HG02588 (cell line): ENCODE measurements around the gene KRTAP10-4.
"Not testable (repeated sequence)": the region's sequence is repeated elsewhere in the genome, so short reads cannot be mapped to it uniquely, and the experiment has no call there.

ENCODE experiments used
- ATAC-seq: cut with Tn5 transposase; IDR thresholded peaks from one replicate; pipeline ENCODE4 v1.9.1; 2021; ENCODE audit warnings: mild to moderate bottlenecking, moderate library complexity; ENCODE audit not compliant: unreplicated experiment

KRTAP10-4 gene

GRCh38 chr21:44573630-44574456, at the start of gene KRTAP10-4:
KRTAP10-4 (plus strand) TSS chr21:44573729; CDS start chr21:44573759, 30 bp downstream.
- not testable (repeated sequence) for ATAC-seq

GRCh38 chr21:44524414-44525371, 48.8 kb upstream of the KRTAP10-4 start:
- ATAC-seq, result no peak

- ATAC-seq, result no peak
Measured at GRCh38 chr21:44525391-44526095, 48.0 kb upstream of the KRTAP10-4 start.

- no peak for ATAC-seq
Measured at GRCh38 chr21:44526096-44526997, 47.2 kb upstream of the KRTAP10-4 start.

DNA sequence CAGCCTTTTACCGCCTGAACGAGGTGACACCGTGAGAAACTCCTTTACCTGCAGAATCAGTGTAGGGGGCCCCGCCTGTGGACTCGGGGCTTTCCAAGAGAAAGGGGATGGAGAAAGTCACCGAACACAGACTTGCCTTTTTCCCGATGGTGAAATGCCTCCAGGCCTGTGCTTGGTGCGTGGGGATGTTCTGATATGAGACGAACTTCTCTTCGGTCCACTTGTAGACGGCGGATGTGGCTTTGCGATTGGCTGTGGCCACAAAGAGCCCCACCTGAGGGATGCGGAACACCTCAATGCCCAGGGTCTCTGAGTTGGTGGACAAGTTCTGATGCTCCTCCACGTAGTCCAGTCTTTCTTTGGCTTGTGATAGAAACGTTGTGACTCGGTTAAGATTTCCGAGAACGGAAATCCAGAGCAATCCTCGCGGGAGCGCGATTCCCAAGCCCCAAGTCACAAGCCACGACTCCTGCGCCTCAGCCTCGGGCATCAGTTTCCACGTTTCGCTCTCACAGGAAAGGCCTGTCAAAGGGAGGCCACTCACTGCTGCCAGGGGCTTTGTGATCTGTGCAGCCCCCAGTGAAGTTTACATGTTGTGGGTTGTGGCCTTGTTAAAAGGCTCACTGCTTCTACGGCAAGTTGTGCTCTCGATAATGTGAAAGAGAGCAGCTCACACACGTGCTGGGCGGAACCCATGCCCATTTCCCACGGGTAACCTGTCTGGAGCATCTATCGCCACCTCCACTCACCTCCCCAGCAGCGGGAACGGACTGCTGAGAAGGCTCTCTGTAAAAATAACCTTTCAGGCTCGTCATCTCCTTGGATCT, 46.2 kb upstream of the KRTAP10-4 start:
- ATAC-seq, result no peak

DNA sequence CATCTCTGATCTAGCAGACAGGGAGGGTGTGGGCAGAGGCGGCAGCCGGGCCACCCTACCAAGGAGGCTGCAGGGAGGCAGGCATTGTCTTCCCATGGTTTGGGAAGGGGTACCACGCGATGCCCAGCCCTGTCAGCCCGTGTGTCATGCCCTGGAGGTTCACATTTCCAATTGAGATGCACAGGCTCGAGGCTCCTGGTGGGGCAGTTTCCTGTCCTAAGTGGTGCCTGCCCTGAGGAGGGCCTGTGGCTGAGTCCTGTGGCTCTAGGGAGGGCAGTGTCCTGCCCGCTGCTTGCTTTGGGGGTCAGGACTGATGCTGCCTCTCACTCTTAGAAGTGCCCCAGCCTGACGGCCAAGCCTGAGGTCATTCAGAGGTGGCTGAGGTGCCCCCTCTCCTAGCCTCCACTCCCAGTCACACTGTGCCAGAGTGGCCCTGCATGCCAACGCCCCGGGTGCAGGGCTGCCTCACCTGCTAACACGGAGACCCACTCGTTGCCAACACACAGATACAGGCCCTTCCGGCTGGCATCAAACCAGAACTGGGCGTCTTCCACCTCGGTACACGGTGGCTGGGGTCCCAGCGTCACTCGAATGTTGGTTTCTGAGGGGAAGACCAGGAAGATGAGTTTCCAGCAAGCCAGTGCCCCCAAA, 45.4 kb upstream of the KRTAP10-4 start:
- no peak for ATAC-seq

DNA sequence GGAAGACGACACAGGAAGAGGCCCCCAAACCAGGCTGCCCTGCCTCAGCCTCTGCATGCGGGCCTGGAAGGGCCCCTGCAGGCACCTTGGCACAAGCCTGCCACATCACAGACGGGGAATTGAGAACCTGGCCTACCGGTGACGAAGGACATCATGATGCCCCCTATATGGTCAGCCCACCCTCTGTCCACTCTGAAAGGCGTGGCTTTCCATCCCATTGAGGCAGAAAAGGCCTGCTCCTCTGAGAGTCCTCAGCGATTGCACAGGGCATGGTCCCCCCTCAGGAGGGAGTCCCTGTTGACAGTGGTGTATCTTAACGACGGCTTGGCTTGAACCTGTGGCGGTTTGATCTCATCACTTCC, 44.9 kb upstream of the KRTAP10-4 start:
- ATAC-seq, result no peak

GRCh38 chr21:44529011-44529421, 44.5 kb upstream of the KRTAP10-4 start:
- no peak for ATAC-seq

- ATAC-seq, result no peak
Measured at GRCh38 chr21:44529503-44530125, 43.9 kb upstream of the KRTAP10-4 start.

DNA sequence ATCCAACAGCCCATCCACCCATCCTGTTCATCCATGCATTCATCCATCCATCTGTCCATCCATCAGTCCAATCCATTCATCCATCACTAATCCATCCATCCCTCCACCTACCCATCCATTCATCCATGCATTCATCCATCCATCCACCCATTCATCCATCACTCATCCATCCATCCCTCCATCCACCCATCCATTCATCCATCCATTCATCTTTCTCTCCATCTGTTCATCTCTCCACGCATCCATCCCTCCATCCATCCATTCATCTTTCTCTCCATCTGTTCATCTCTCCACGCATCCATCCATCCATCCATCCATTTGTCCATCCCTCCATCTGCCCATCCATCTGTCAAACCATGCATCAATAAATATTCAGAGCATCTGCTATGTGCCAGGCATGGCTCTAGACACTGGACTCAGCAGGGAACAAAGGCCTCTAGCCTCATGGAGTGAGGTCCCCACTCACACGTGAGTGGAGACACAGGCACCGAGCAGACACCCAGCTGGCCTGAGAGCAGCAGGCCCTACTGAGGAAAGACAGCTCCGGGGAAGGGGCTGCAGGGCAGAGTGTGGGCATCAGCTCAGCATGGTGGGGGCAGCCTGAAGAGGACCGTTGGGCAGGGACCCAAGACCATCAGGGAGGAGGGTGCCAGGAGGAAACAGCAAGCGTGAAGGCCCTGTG, 43.2 kb upstream of the KRTAP10-4 start:
- no peak for ATAC-seq

- ATAC-seq, result no peak
Measured at GRCh38 chr21:44530903-44531605, 42.5 kb upstream of the KRTAP10-4 start.

GRCh38 chr21:44531606-44532564, 41.6 kb upstream of the KRTAP10-4 start:
- no peak for ATAC-seq

DNA sequence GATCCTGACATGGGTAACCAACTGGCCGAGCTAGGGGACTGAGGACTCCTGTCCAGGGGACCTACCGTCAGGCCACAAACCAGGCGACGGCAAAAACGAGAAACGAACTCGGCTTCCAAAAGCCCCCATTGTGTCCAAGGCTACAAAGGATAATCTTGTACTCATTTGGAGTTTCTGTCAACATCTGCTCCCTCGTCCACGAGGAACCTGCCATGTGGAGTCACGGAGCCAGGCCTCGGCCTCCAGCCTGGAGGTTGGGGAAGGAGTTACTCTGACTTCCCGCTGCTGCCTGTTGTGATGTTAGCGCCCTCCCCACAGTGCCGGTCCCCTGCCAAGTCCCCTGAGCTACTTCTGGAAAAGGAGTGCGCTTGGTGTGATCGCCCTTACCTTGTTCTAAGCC, 40.8 kb upstream of the KRTAP10-4 start:
- ATAC-seq, result no peak

DNA sequence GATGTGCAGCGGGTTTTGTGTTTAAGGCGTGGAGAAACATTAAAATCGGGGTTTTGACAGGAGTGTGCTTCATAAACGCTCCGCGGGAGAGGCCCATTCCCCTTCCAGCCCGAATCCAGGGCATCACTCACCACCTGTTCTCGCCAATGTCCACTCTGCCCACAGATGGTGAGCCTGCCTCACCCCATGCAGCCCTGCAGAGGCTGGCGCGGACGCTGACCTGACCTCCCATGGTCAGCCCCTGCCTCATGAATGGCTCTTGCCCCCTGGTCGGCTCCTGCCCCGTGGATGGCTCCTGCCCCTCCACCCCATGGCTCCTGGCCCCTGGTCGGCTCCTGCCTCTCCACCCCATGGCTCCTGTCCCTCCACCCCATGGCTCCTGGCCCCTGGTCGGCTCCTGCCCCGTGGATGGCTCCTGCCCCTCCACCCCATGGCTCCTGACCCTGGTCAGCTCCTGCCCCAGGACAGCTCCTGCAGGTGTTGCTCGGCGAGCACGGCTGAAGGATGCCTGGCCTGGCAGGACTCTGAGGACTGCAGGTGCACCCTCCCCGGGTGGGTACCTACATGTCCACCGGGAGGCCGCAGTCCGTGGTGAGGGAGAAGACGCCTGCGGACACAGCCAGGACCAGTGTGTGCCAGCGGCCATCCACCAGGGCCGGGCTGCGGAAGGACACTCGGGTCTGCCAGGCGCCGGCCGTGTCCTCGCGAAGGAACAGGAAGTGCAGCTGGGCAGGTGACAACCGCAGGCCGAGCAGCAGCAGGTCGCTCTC, 40.2 kb upstream of the KRTAP10-4 start:
- ATAC-seq, result no peak
